Lower leg skin (tissue), 4 donors: ENCODE results near the gene GZMM. TPM values are rescaled to one million over a fixed set of nuclear protein-coding genes. Genes with fewer than 3 reads are reported as not detected.

ENCODE experiments used
- DNase-seq, 2 donors: peaks; one replicate each; pipeline ENCODE4 v3.0.0-alpha.2; 2019; ENCODE audit warnings: low spot score in 2 of 2
- H3K4me3 ChIP-seq: fragments of 200-600 bp; sonication (generic); 2 replicates; pipeline ENCODE4 v1.5.1; 2017; ENCODE audit warnings: mild to moderate bottlenecking, low read depth; ENCODE audit not compliant: poor library complexity, severe bottlenecking
- CTCF ChIP-seq, 3 donors: fragments of 450-650 bp; IDR thresholded peaks; one replicate each; pipeline ENCODE4 v1.5.1; 2016; ENCODE audit warnings: antibody characterized with exemption in 3 of 3, mild to moderate bottlenecking in 3 of 3, moderate library complexity in 2 of 3
- POLR2A ChIP-seq, 2 donors: fragments of 450-650 bp; IDR thresholded peaks; one replicate each; pipeline ENCODE4 v1.6.1; 2016 to 2017; ENCODE audit warnings: antibody characterized with exemption in 2 of 2, mild to moderate bottlenecking in 1 of 2, moderate library complexity in 1 of 2
- WGBS, 2 donors: methylation state at CpG; one replicate each; pipeline ENCODE4 v1.1.5; 2018; 5-methylcytosine and 5-hydroxymethylcytosine counted together
- intact Hi-C: fragments of 100-400 bp; cut with DNase I; formaldehyde crosslinking; loops from one replicate; pipeline ENCODE4 v1.15.0; 2023; ENCODE audit warnings: low total_unique reads
- total RNA-seq, 4 donors: library from RNA; depleted of rRNA; stranded (reverse); fragments of >200 nt; gene quantifications; one replicate each; pipeline ENCODE4 v1.1.0, GENCODE V29; 2016

GZMM gene
- total RNA-seq, 4 donors from 2014 or later, result 0.29 to 1.5 (median 1.3) TPM; not detected in 1

DNA sequence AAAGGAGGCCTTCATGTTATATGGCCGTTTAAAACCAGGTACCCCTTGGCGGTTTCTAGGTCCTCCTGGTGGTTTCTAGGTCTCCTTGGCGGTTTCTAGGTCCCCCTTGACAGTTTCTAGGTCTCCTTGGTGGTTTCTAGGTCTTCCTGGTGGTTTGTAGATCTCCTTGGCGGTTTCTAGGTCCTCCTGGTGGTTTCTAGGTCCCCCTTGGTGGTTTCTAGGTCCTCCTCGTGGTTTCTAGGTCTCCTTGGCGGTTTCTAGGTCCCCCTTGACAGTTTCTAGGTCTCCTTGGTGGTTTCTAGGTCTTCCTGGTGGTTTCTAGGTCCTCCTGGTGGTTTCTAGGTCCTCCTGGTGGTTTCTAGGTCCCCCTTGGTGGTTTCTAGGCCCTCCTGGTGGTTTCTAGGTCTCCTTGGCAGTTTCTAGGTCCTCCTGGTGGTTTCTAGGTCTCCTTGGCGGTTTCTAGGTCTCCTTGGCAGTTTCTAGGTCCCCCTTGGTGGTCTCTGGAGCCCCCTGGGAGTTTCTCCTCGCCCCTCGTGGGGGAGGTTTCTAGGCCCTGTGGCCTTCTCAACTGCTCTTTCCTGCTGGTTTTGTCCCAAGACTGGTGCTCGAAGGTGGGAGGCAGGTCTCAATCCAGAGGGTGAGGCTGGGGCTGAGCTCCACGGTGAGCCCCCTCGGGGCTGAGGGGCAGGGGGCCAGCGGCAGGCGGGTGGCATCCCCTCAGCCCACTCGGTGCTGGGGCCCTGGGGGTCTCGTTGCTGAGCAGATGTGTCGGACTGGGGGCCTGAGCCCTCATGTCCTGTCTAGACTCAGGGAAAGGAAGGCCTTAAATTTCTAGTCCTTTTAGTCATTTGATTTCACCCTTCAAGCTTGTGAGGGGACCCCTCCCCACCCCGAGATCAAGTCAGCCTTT is 53.8 kb downstream of the GZMM start:
- intact Hi-C loops, result no loop called here
- TF ChIP-seq CTCF (IDR thresholded peaks at IDR 0.05) (no peak), POLR2A (IDR thresholded peaks at IDR 0.05) (no peak)
- DNase-seq, result no peak
- WGBS, 2 donors, result 73 to 83% methylated on average over 18 of the region's 18 CpGs
- H3K4me3 ChIP-seq, result no peak overlapping the region

Other genes starting within 250 kb of the GZMM start
- 10 to 100 TPM; 24.6 to 76.3 (median 51.8) TPM for gene MIER2, start 199.3 kb upstream of the GZMM start, total RNA-seq
- 1 to 10 TPM in 3 of 4 donors, under 1 TPM in 1; 0.81 to 3.1 (median 2.1) TPM for gene C2CD4C, start 134.9 kb upstream of the GZMM start, total RNA-seq
- 10 to 100 TPM; 14.6 to 25.0 (median 17.8) TPM for gene SHC2, start 83.0 kb upstream of the GZMM start, total RNA-seq
- under 1 TPM in 2 of 4 donors, not detected in 2; 0.34 to 0.57 TPM for gene MADCAM1, start 47.6 kb upstream of the GZMM start, total RNA-seq
- gene TPGS1, start 36.6 kb upstream of the GZMM start, total RNA-seq, result 10 to 100 TPM; 23.4 to 73.8 (median 62.1) TPM
- gene CDC34, start 12.3 kb upstream of the GZMM start, total RNA-seq, result 100 to 1,000 TPM; 129 to 214 (median 140) TPM
- 100 to 1,000 TPM; 288 to 344 (median 307) TPM for gene BSG, start 28.5 kb downstream of the GZMM start, total RNA-seq
- gene HCN2, start 45.8 kb downstream of the GZMM start, total RNA-seq, result 1 to 10 TPM in 2 of 4 donors, under 1 TPM in 2; 0.21 to 1.7 (median 1.1) TPM
- 10 to 100 TPM; 37.8 to 61.1 (median 46.9) TPM for gene POLRMT, start 89.5 kb downstream of the GZMM start, total RNA-seq
- 10 to 100 TPM; 16.1 to 41.8 (median 25.6) TPM for gene FGF22, start 95.8 kb downstream of the GZMM start, total RNA-seq
- gene RNF126, start 119.2 kb downstream of the GZMM start, total RNA-seq, result 100 to 1,000 TPM in 3 of 4 donors, 10 to 100 TPM in 1; 96.6 to 156 (median 126) TPM
- 10 to 100 TPM; 14.4 to 51.6 (median 43.5) TPM for gene FSTL3, start 132.3 kb downstream of the GZMM start, total RNA-seq
- gene PRSS57, start 151.4 kb downstream of the GZMM start, total RNA-seq, result under 1 TPM in 1 of 4 donors, not detected in 3; 0.32 TPM
- gene PALM, start 164.9 kb downstream of the GZMM start, total RNA-seq, result 10 to 100 TPM; 25.1 to 92.3 (median 41.9) TPM
- gene MISP, start 207.1 kb downstream of the GZMM start, total RNA-seq, result 1 to 10 TPM in 2 of 4 donors, under 1 TPM in 2; 0.08 to 2.8 (median 0.92) TPM